ENCODE data around the gene POGZ.

Gene POGZ

DNA sequence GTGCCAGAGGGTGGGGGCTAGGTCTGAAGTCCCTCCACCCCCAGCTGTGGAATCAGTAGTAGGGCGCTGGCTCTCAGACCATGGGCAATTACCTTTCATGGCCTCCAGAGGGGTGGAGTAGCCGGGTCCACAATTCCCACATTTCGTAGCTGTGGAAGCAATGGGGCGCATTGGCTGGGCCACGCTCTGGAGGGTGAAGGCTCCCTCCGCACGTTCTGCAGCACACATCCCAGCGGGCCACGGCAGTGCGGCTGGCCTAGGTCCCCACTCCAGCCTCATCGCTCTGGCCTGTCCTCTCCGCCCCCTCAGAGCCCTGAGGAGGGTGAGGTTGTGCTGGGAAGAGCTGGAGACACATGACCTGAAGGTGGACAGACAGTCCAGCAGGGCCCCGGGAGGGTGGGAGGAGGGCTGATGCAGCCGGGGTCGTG lies 89.7 kb downstream of the POGZ start:
- DNase-seq, result no peak

DNA sequence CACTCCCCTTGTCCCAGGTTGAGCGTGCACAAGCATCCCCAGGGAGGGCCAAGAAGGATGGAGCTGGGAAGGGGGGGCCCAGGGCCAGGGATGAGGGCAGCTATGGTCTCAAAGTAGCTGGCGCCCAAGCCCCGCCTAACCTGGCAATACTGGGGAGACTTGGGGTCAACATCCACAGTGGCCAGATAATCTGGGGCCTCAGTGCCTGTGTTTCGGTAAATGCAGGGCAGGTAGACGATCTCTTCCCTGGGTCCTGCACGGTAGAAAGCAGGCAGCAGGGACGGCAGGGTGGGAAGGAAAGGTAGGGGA lies 90.0 kb downstream of the POGZ start:
- DNase-seq, result no peak

DNA sequence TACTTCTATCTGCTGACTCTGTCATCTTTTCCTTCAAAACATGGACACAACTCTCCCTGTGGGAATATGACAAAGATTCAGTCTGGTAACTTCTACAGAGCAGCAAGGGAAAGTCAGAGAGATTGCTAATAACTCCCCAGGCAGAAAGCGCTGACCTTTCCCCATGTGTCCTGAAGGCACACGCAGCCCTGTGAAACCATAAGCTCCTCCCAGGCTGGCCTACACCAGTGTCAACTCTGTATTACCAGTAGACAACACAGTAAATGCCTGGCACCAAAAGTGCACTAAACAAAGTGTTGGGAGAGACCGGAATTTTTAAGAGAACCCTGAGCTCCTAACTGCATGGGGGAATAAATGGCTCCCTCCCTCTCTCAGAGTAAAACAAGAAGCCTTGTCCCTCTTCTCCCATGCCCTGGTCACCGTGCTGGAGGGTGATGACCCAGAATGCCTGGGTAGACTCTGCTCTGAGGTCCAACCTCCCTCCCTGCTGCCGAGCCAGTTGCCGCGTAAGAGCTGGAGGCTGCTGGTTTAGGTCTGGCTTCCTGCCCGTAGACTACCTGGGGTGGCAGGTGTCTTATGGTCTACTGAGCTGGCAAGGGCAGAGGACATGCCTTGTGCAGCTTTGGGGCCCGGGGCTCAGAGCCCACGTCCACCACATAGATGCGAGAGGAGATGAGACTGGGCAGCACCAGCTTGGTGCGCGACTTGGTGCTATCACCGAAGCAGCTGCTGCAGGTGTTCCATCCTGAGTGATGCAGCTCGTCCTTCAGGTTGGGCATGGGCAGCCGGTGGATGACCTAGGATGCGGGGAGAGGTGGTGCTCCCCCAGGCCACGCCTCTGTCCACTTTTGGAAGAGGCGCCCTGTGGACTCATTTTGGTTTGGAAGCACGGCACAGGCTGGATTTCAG lies 90.6 kb downstream of the POGZ start:
- peak; percentile 19 for DNase-seq

DNA sequence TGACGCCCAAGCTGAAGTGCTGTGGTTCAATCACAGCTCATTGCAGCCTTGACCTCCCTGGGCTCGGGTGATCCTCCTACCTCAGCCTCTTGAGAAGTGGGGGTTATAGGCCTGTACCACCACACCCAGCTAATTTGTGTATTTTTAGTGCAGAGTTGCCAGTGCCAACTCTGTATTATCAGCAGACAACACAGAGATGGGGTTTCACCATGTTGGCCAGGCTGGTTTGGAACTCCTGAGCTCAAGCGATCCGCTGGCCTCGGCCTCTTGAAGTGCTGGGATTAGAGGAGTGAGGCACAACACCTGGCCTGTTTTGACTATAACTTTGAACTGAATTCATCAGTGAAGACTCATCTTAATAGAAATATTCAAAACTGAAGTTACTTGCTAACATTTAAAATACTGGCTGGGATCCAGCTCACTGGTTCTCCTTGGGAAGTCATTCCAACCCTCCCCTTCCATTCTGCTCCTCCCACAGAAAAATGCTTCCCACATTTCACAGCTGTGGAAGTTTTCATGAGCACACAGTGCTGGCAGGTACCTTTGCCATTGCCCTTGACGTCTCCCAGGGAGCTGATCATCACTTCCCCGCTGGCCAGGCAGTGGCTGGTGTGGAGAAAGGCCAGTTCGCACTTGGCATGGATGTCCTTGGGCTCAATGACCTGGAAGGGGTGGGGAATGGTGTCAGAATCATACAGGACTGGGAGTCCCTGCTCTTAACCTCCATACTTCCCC lies 91.5 kb downstream of the POGZ start:
- DNase-seq, result no peak

DNA sequence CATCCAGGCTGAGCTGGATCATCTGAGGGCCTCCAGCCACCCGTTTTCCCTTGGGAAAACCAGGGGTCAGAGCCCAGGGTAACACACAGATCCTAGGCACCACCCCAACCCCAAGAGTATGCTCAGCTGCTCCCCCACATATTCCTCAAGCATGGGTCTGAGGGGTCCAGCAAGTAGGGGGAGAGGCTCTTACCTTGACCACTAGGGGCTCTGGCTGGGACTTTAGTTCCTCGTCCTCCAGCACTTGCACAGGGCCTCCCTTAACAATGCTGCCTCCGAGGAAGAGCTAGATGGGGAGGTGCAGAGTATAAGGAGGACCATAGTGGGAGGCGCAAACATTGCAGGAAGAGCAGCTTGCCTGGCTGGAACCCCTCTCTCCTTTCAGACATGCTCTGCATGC lies 94.3 kb downstream of the POGZ start:
- DNase-seq, result no peak

DNA sequence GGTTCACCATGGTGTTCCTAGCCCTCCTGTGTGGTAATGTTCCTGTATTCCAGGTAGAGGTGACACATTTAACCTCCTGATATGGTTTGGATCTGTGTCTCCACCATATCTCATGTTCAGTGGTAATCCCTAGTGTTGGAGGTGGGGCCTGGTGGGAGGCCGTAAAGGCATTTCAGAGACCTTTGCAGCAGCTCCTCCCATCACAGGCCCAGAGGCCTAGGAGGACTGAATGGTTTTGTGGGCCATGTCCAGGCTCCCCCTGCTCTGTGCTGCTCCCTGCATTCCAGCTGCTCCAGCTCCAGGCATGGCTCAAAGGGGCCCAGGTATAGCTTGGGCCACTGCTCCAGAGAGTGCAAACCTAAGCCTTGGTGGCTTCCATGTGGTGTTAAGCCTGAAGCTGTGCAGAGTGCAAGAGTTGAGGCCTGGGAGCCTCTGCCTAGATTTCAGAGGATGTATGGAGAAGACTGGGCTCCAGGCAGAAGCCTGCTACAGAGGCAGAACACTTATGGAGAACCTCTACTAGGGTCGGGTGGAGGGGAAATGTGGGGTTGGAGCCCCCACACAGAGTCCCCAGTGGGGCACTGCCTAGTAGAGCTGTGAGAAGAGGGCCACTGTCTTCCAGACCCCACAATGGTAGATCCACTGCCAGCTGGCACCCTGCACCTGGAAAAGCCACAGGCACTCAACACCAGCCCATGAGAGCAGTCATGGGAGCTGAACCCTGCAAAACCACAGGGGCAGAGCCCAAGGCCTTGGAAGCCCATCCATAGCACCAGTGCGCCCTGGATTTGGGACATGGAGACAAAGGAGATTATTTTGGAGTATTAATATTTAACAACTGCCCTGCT lies 96.8 kb downstream of the POGZ start:
- DNase-seq, result no peak

DNA sequence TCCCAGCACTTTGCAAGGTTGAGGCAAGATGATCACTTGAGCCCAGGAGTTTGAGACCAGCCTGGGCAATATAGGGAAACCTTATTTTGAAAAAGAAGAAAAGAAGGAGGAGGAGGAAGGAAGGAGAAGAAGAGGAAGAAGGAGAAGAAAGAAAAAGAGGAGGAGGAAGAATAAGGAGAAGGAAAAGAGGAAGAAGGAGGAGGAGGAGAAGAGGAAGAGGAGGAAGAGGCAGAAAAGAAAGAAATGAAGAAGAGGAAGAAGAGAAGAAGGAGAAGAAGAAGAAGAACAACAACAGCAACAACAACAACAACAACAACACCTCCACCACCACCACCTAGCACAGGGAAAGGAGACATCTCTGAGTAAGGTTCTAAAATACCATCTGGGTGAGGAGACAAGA lies 97.4 kb downstream of the POGZ start:
- DNase-seq, result no peak

DNA sequence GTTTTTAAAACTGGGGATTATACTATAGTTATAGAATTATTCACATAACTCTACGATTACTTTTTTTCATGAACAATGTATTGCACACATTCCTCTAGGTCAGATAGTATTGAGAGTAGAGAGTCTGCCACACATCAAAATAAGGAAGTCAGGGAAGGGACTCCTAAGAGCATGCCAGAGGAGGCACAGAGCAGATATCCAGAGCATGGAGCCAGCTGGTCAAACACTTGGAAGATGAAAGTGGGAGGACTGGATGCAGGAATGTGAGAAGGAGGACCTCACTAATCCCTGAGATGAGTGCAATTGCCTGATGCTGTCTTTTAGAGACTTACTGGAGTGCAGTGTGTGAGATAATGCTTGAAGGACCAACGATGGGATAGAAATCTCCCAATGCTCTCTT lies 102.6 kb downstream of the POGZ start:
- DNase-seq, result peak; percentile 42

Measured in DMS53 (cell line).